BLaER1 (cell line): Measurements from ENCODE around the gene PAX4.

ENCODE experiments used
- H3K27ac ChIP-seq: shearing (Covaris generic); formaldehyde crosslinking; 2 replicates; pipeline ENCODE4 v1.8.1; 2022
- H3K27me3 ChIP-seq: shearing (Covaris generic); formaldehyde crosslinking; 2 replicates; pipeline ENCODE4 v1.8.1; 2022
- H3K36me3 ChIP-seq: shearing (Covaris generic); formaldehyde crosslinking; 2 replicates; pipeline ENCODE4 v1.8.1; 2022
- H3K4me1 ChIP-seq: shearing (Covaris generic); formaldehyde crosslinking; 2 replicates; pipeline ENCODE4 v1.8.1; 2022
- H3K4me2 ChIP-seq: shearing (Covaris generic); formaldehyde crosslinking; 2 replicates; pipeline ENCODE4 v1.8.1; 2022
- H3K4me3 ChIP-seq: shearing (Covaris generic); formaldehyde crosslinking; 2 replicates; pipeline ENCODE4 v1.8.1; 2022
- H3K9ac ChIP-seq: shearing (Covaris generic); formaldehyde crosslinking; 2 replicates; pipeline ENCODE4 v1.8.1; 2022
- H3K9me3 ChIP-seq: shearing (Covaris generic); formaldehyde crosslinking; 2 replicates; pipeline ENCODE4 v1.8.1; 2022
- H4K20me1 ChIP-seq: shearing (Covaris generic); formaldehyde crosslinking; 2 replicates; pipeline ENCODE4 v1.8.1; 2022
- Cebpa-rat ChIP-seq: shearing (Covaris generic); IDR thresholded peaks from 2 replicates; pipeline ENCODE4 v1.8.1; 2022

PAX4 gene

DNA sequence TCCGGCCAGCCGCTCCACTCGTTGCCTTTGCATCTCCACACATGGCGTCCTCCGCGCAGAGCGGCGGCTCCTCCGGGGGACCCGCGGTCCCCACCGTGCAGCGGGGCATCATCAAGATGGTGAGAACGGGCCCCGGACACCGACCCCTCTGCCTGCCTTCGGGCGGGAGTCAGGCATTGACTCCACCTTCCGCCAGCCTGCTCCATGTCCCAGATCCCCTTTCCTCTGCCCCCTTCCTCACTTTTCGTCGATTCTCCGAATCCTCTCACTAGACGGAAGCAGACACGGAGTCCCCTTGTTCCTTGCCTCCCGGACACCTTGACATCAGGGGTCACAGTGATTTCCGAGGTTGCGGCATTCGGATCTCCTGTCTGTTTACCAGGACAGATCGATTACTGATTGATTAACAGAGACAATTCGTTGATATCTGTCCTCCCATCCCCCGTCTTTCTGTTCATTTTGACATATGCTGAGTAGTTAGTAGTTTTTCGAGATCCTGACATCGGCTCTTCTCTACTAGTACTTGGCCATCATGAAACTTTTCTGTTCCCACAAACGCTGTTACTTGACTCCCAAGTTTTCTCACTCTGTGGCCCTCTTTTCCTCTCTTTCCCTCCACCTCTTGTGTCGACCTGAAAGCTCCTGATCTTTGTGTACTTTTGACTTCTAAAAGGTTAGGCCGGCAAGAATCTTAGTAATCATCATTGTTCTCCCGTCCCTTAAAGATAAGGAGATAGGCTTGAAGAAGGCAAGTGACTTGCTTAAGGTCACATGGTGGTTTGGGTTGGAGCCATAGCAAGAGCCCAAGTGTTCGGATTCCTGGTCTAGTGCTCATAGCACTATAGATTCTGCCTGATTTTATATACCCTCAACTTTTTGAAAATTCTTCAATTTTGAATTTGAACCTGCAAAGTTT is 34.6 kb upstream of the PAX4 start:
- Histone ChIP-seq H3K36me3 (peaks cover 29% of the 10 kb centered on the region), H3K4me3 (peak overlapping the region; percentile 86), H3K9me3 (no peaks in the 10 kb centered on the region), H3K27ac (peak overlapping the region; percentile 88), H4K20me1 (peaks cover 55% of the 10 kb centered on the region), H3K4me1 (peaks cover 41% of the 10 kb centered on the region), H3K9ac (peak overlapping the region; percentile 90), H3K4me2 (peak overlapping the region; percentile 92), H3K27me3 (no peaks in the 10 kb centered on the region)
- TF ChIP-seq Cebpa-rat, result no peak

DNA sequence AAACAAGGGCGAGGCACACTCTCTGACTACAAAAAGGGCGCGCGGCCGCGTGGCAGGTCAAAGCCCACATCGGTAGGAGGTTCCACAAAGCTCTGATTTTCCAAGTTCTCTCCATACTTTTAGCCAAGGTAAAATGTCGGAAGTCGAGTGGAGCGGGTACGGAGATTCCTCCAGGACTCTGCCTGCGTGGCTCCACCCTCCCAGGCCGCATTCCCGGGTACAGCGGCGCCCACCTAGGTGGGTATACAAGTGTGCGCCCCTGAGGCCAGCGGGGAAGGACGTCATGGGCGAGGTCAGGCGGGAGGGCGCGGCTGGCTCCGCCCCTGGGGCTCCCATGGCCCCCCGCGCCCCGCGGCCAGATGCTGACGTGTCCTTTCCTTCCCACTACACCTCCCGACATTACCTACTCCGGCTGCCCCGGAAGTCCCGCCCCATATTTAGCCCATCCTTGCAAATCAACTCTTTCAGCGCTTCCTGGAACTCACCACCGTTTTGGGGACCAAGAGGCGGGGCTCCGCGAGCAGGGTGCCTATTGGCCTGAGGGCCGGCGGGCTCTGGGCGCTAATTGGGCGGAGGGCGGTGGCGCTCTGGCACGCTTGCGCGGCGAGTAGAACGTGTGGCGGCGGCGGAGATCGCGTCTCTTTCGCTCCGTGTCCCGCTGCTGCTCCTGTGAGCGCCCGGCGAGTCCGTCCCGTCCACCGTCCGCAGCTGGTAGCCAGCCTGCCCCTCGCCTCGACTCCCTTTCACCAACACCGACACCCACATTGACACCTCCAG is 33.8 kb upstream of the PAX4 start, which contains the start of gene SND1:
TSS of gene SND1 (plus strand) at position 639 of the 777 bp plus-strand sequence. CDS start 180 bp downstream, outside the sequence.
- Histone ChIP-seq H3K9ac (peak within 1 kb of the TSS; percentile 90), H4K20me1 (peaks cover 47% of the 10 kb centered on the region), H3K9me3 (no peaks in the 10 kb centered on the region), H3K4me1 (peaks cover 41% of the 10 kb centered on the region), H3K36me3 (peaks cover 20% of the 10 kb centered on the region), H3K27ac (peak within 1 kb of the TSS; percentile 88), H3K4me3 (peak within 1 kb of the TSS; percentile 86), H3K27me3 (no peaks in the 10 kb centered on the region), H3K4me2 (peak within 1 kb of the TSS; percentile 92)
- no peak for TF ChIP-seq Cebpa-rat

DNA sequence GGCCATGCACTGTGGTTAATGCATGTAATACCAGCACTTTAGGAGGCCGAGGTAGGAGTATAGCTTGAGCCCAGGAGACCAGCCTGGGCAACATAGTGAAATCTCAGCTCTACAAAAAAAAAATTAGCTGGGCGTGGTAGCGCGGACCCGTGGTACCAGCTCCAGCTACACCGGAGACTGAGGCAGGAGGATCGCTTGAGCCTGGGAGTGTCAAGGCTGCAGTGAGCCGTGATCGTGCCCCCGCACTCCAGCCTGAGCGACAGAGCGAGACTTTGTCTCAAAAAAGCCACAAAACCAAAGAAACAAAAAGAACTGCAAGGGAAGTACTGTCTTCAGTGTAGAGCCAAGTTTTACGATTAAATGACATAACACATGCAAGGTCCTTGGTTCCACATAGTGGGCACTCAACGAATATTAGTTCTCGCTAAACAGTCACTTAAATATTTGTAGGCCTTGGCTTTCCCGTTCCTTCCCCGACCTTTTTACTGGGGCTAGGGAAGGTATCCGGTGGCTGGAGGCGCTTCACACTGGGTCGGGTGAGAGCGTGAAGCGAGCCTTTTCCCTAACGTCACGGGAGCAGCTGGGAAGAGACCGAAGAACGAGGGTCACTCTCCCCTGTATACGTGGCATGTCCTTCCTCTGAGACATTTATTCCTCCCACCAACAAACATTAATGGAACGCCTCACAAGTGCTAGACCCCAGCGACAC is 33.1 kb upstream of the PAX4 start:
- Histone ChIP-seq H3K27me3 (no peaks in the 10 kb centered on the region), H3K9me3 (no peaks in the 10 kb centered on the region), H3K27ac (peak overlapping the region; percentile 80), H4K20me1 (peaks cover 40% of the 10 kb centered on the region), H3K4me3 (peak overlapping the region; percentile 86), H3K9ac (peak overlapping the region; percentile 78), H3K4me1 (peaks cover 41% of the 10 kb centered on the region), H3K4me2 (peak overlapping the region; percentile 90), H3K36me3 (peaks cover 13% of the 10 kb centered on the region)
- no peak for TF ChIP-seq Cebpa-rat

DNA sequence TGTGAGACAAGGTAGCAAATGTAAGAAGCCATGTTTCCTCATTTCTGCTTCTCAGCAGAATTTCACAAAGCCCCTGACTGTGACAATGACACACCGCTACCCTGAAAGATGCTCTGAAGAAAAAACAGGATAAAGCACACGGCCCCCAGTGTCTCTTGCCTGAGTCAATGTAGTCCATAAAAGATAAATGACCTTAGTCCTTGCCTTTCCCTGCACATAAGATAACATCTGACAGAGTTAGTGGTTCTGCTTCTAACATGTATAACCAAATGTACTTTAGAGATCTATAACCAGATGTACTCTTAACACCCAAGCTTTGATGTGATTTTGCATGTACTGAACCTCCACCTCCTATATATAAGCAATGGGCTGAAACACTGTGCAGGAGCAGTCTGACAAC is 31.0 kb upstream of the PAX4 start:
- Histone ChIP-seq H3K4me3 (no peak overlapping the region), H3K27ac (no peak overlapping the region), H3K4me2 (no peak overlapping the region), H3K27me3 (no peaks in the 10 kb centered on the region), H3K4me1 (peaks cover 23% of the 10 kb centered on the region), H3K9me3 (no peaks in the 10 kb centered on the region), H4K20me1 (peaks cover 19% of the 10 kb centered on the region), H3K36me3 (no peaks in the 10 kb centered on the region), H3K9ac (no peak overlapping the region)
- TF ChIP-seq Cebpa-rat, result no peak

DNA sequence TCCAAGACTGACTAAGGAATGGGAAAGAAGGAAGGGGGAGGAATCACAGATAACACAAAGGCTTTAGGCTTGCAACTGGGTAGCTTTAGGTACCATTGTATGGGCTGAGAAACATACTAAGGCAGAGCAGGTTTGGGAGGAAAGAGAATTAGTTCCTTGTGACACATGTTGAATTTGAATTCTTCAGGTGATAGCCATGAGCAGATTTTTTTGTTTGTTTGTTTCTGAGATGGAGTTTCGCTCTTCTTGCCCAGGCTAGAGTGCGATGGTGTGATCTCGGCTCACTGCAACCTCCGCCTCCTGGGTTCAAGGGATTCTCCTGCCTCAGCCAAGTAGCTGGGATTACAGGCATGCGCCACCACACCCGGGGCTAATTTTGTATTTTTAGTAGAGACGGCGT is 29.7 kb upstream of the PAX4 start:
- H3K4me1 ChIP-seq, result peaks cover 10% of the 10 kb centered on the region
- TF ChIP-seq Cebpa-rat, result no peak
- no peak overlapping the region for H3K4me2 ChIP-seq
- no peak overlapping the region for H3K9ac ChIP-seq
- no peaks in the 10 kb centered on the region for H3K9me3 ChIP-seq
- no peaks in the 10 kb centered on the region for H3K27me3 ChIP-seq
- peaks cover 6% of the 10 kb centered on the region; the same call in 1 of the 2 replicates for H4K20me1 ChIP-seq
- H3K27ac ChIP-seq, result no peak overlapping the region
- no peaks in the 10 kb centered on the region for H3K36me3 ChIP-seq
- H3K4me3 ChIP-seq, result no peak overlapping the region

DNA sequence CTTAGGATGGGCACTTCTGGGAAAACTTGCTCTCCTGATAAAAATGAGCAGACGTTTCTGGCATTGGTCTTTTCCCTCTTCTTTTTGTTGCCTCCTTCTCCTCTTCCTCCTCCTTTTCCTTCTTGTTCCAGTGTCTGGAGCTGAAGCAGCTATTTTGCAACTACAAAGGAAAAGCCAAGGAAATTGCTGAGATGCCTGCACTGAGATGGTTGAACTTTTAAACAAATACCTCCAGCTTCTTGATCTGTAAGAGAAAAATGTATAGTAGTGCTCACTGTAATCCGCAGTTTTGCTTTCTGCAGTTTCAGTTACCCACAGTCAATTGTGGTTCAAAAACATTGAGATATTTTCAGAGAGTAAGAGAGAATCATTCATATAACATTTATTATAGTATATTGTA is 26.5 kb upstream of the PAX4 start:
- no peak overlapping the region for H3K4me3 ChIP-seq
- no peak overlapping the region for H3K9ac ChIP-seq
- H3K27ac ChIP-seq, result no peak overlapping the region
- no peak overlapping the region for H3K4me2 ChIP-seq
- no peaks in the 10 kb centered on the region for H3K36me3 ChIP-seq
- H3K9me3 ChIP-seq, result no peaks in the 10 kb centered on the region
- no peaks in the 10 kb centered on the region for H3K4me1 ChIP-seq
- H3K27me3 ChIP-seq, result no peaks in the 10 kb centered on the region
- H4K20me1 ChIP-seq, result no peaks in the 10 kb centered on the region
- TF ChIP-seq Cebpa-rat, result no peak

DNA sequence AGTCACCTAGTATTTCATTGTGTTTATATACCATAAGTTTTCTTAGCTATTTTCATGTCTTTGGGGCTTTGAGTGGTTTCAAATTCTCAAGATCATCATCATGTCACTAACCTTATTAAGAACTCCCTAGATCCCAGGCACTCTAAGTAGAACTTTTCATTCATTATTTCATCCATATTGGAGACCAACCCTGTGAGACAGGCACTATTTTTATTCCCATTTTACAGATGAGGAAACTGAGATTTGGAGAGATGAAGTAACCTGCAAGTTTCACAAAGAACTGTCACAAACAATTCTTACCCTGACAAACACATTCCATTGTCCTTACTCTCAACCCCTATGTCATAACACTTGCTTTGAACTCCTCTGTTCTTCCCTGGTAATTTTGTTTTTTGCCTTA is 20.3 kb upstream of the PAX4 start:
- H3K9ac ChIP-seq, result no peak overlapping the region
- H3K4me1 ChIP-seq, result peaks cover 5% of the 10 kb centered on the region; the same call in 1 of the 2 replicates
- no peaks in the 10 kb centered on the region for H3K27me3 ChIP-seq
- TF ChIP-seq Cebpa-rat, result no peak
- no peak overlapping the region for H3K27ac ChIP-seq
- peaks cover 11% of the 10 kb centered on the region for H3K9me3 ChIP-seq
- H3K36me3 ChIP-seq, result no peaks in the 10 kb centered on the region
- H4K20me1 ChIP-seq, result no peaks in the 10 kb centered on the region
- H3K4me3 ChIP-seq, result no peak overlapping the region
- H3K4me2 ChIP-seq, result no peak overlapping the region

DNA sequence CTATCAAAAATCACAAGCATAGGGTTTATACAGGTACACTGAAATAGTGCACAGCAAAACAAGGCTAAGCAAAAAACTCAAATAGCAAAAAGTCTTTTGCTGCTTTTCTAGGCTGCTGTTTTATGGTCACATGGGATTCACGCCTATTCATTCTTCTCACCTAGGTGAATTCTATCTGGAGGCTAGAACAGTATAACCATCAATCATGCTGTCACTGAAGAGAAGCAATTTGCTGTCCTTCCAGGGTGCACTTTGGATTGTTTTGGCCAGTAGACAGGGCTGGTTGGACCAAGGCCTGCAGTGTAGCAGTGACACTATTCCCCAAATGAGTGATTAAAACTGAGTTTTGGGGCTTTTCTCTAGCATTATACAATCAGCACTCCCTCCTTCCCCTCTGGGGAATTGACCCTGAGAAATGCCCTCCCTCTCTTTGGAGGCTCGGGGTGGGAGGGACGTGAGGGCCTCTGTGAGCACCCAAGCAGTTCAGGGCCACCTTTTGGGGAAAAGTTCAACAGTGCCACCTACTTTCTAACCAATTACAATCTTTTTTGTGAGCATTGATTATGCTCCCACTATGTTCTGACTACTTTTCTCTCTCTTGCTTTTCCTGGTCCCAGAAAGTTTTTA is 17.8 kb upstream of the PAX4 start:
- Histone ChIP-seq H3K9ac (no peak overlapping the region), H4K20me1 (no peaks in the 10 kb centered on the region), H3K36me3 (no peaks in the 10 kb centered on the region), H3K4me1 (peaks cover 5% of the 10 kb centered on the region; the same call in 1 of the 2 replicates), H3K9me3 (peaks cover 14% of the 10 kb centered on the region), H3K27me3 (no peaks in the 10 kb centered on the region), H3K4me3 (no peak overlapping the region), H3K4me2 (no peak overlapping the region), H3K27ac (no peak overlapping the region)
- TF ChIP-seq Cebpa-rat, result no peak

DNA sequence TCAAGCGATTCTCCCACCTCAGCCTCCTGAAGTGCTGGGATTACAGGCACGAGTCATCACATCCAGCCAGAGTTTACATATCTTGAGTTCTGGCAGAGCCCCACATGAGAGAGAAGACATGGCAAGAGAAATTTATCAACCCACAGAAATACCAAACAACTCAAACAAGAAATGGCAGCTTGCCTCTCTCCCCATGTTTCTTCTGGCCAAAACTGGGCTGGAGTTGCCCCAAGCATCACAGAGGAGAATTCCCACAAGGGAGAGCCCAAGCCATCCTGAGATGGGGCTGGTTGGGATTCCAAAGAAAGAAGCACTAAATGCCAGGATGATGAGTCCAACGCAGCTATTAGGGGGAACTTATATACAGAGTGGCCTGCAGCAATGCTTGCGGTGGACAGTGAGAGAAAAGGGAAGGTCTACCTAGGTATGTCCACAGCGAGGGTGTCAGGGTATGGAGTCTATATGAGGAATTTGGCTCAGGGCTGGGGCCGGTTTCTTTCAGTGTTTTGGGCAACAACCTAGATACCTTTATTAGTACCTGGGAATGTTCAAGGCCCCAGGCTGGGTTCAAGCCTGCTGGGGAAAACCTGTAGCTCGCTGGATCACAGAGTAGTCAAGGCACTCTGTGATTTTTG is 14.5 kb upstream of the PAX4 start:
- H3K9me3 ChIP-seq, result peaks cover 14% of the 10 kb centered on the region

More for the DNA sequence above, 14.5 kb upstream of the PAX4 start:
- TF ChIP-seq Cebpa-rat, result no peak
- H3K9ac ChIP-seq, result no peak overlapping the region
- H3K27ac ChIP-seq, result no peak overlapping the region
- no peaks in the 10 kb centered on the region for H3K36me3 ChIP-seq
- peaks cover 5% of the 10 kb centered on the region; the same call in 1 of the 2 replicates for H3K4me1 ChIP-seq
- no peak overlapping the region for H3K4me2 ChIP-seq
- H4K20me1 ChIP-seq, result no peaks in the 10 kb centered on the region
- no peaks in the 10 kb centered on the region for H3K27me3 ChIP-seq
- H3K4me3 ChIP-seq, result no peak overlapping the region
